Adrenal gland (tissue), 5 donors: ENCODE data around the gene ARAP1.

Source experiments
- CTCF ChIP-seq, 6 experiments: fragments of 450-650 bp in 4 of 6; fragments of 200-600 bp in 2 of 6; sonication (generic) in 1 of 6; IDR thresholded peaks; 1 replicate in 5 of 6; 2 replicates in 1 of 6; pipeline versions ENCODE4 v1.5.1 to v1.8.0; 2016 to 2021; ENCODE audit warnings: antibody characterized with exemption in 6 of 6, mild to moderate bottlenecking in 2 of 6, moderate library complexity in 1 of 6
- POLR2A ChIP-seq, 2 donors: fragments of 450-650 bp; IDR thresholded peaks; one replicate each; pipeline ENCODE4 v1.6.1; 2017; ENCODE audit warnings: antibody characterized with exemption in 2 of 2, mild to moderate bottlenecking in 2 of 2, moderate library complexity in 1 of 2
- donor health status: DM: no; HTN: no; CAD: no.

DNA sequence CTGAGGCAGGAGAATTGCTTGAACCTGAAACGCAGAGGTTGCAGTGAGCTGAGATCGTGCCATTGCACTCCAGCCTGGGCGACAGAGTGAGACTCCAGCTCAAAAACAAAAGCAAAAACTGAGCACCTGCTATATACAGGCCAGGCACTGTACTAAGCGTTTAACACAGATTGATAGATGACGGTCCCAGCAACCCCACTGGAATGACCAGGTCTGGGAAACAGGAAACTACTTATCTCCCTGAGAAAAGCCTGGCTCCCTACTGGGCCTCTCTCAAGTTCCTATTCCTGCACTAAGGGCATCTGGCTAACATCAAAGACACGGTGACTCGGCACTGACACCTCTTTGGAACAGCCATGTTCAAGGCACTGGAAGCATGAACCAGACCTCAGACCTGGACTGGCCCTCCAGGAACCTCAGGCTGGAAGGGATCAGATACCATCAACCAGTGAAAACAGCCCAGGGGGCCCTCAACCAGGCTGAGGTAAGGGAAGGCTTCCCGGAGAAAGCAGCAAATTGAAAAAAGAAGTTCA, 16.6 kb downstream of the ARAP1 start:
- no peak for TF ChIP-seq CTCF (IDR thresholded peaks at IDR 0.05)
- no peak for TF ChIP-seq POLR2A (IDR thresholded peaks at IDR 0.05)
